ENCODE results near the gene ADM2.

DNA sequence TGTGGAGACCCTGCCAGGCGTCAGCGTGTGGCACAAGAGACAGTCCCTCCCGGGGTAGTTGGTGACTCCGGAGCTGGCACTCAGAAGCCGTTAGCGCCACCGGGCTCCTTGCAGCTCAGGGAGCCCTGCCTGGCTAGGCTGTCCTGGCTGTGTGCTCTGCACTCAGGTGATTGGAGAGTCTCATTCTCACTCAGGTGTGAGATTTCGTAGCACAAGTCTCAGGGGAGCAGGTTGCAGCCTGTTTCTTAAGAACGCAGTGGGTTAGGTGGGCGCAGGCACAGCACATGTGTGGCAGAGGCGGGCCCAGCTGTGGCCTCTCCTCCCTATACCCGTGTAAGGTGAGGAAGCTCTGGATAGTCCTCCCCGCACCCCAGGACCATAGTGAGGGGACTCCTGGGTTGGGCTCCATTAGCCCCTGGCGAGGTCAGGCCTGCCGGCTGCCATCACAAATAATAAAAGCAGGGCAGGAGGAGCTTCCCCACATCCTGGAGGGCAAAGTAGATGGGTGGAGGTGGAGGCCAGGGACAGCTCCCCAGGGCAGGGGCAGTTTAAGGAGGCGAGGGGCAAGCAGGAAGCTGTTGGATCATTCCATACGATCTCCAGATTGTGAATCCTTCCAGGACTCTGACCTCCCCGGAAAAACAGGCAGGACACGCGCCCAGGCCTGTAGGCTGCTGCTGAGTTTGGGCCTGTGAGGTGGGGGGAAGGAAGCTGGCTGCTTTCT lies 45.9 kb upstream of the ADM2 start:
- TF ChIP-seq FOXA1 (IDR thresholded peaks at IDR 0.05), result no peak
- TF ChIP-seq L3MBTL2 (conservative IDR thresholded peaks at IDR 0.05), result no peak
- TF ChIP-seq SP1 (IDR thresholded peaks at IDR 0.05), result no peak
- no peak for TF ChIP-seq ARNT (IDR thresholded peaks at IDR 0.05)
- no peak for TF ChIP-seq FOXK2 (IDR thresholded peaks at IDR 0.05)
- no peak for TF ChIP-seq BHLHE40 (IDR thresholded peaks at IDR 0.05; ENCODE audit: borderline replicate concordance)
- no peak for TF ChIP-seq SUZ12 (IDR thresholded peaks at IDR 0.05)
- no peak for TF ChIP-seq ELF4 (IDR thresholded peaks at IDR 0.05)
- TF ChIP-seq FOXM1 (IDR thresholded peaks at IDR 0.05; ENCODE audit: borderline replicate concordance), result no peak
- TF ChIP-seq, protein P1, sequence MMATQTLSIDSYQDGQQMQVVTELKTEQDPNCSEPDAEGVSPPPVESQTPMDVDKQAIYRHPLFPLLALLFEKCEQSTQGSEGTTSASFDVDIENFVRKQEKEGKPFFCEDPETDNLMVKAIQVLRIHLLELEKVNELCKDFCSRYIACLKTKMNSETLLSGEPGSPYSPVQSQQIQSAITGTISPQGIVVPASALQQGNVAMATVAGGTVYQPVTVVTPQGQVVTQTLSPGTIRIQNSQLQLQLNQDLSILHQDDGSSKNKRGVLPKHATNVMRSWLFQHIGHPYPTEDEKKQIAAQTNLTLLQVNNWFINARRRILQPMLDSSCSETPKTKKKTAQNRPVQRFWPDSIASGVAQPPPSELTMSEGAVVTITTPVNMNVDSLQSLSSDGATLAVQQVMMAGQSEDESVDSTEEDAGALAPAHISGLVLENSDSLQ (IDR thresholded peaks at IDR 0.05), result no peak
- TF ChIP-seq LEF1 (IDR thresholded peaks at IDR 0.05; ENCODE audit: borderline replicate concordance), result no peak
- TF ChIP-seq TARDBP (IDR thresholded peaks at IDR 0.05), result no peak
- no peak for TF ChIP-seq CTBP1 (IDR thresholded peaks at IDR 0.05; ENCODE audit: borderline replicate concordance)
- TF ChIP-seq HDGF (IDR thresholded peaks at IDR 0.05; ENCODE audit: borderline replicate concordance), result no peak

All from HEK293T (cell line).